GM21576 (cell line): ENCODE results near the gene LOXL1.

Source experiments
- ATAC-seq: cut with Tn5 transposase; IDR thresholded peaks from one replicate; pipeline ENCODE4 v1.9.1; 2021; ENCODE audit warnings: mild to moderate bottlenecking, moderate library complexity; ENCODE audit not compliant: unreplicated experiment

Gene LOXL1, protein sequence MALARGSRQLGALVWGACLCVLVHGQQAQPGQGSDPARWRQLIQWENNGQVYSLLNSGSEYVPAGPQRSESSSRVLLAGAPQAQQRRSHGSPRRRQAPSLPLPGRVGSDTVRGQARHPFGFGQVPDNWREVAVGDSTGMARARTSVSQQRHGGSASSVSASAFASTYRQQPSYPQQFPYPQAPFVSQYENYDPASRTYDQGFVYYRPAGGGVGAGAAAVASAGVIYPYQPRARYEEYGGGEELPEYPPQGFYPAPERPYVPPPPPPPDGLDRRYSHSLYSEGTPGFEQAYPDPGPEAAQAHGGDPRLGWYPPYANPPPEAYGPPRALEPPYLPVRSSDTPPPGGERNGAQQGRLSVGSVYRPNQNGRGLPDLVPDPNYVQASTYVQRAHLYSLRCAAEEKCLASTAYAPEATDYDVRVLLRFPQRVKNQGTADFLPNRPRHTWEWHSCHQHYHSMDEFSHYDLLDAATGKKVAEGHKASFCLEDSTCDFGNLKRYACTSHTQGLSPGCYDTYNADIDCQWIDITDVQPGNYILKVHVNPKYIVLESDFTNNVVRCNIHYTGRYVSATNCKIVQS

DNA sequence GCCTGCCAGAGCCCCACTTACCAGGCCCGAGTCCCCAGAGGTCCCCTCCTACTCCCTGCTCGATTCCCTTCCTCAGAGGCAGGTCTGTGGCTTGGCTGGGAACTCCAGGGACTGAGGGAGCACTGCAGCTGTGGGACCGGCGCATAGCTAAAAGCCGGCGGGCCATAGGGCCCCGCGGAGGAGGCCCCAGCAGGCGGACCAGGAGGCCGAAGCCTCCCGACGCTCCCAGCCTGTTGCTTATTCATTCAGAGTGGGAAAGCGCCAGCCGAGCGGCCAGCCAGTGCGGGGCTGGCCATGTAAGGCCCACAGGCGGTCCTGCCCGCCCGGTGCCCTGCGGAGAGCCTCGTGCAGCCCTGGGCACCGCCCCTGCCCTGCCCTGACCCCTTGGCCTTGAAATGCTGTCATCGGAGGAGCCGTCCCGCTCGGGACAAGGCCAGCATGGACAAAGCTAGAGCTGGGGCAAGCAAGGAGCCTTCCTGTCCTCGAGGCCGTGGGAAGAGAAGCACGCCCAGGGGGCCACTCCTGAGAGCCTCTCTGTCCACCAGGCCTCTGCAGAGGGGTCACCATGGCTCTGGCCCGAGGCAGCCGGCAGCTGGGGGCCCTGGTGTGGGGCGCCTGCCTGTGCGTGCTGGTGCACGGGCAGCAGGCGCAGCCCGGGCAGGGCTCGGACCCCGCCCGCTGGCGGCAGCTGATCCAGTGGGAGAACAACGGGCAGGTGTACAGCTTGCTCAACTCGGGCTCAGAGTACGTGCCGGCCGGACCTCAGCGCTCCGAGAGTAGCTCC lies at the start of gene LOXL1:
Gene LOXL1, plus strand, starts transcription at position 244 of the 784 bp plus-strand sequence. Its CDS starts 322 bp downstream, at position 566.
- ATAC-seq = no peak

DNA sequence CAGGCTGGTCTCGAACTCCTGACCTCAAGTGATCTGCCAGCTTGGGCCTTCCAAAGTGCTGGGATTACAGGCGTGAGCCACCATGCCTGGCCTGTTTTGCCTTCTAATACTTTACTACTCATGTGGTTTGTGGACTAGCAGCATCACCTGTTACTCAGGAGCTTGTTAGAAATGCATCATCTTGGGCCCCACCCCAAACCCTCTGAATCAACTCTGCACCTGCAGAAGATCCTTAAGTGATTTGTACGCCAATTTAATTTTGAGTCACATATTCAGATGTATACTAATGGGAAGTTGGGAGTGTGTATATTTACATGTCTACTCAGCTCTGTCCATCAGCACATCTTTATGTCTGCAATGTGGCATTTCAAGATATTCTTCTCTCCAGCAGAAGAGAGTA lies 46.8 kb upstream of the LOXL1 start:
- ATAC-seq = no peak

DNA sequence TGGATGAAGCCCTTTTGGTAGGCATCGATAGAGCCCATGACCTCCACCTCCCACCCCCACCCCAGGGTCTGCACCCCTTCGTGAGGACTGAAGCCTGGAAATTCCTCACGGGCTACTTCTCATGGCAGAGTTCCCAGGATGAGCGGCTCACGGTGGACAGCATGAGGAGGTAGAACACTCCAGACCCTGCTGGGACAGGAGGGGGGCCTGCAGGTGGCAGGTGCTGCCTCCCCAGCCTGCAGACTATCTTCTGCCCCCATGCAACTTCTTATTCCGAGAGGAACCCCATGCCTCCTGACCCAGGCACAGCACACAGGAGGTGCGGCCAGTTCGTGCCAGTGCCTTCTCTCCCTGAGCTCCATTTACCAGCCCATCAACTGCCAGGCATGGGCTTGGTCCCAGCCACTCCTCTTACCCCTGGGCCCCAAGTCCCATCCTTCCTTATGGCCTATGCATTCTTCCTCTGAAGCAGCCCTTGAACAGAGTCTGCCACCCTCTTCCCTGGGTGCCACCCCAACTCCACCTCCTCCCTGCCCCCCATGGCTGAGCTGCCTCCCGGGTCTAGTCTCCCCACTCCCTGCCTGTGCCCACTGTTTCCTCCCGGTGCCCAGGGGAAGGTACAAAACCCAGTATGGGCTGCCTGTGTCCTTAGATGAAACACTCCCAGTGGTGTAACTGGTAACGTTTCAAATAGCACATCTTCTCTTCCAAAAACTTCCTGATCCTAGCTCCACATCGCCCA lies 44.5 kb upstream of the LOXL1 start:
- ATAC-seq = no peak

DNA sequence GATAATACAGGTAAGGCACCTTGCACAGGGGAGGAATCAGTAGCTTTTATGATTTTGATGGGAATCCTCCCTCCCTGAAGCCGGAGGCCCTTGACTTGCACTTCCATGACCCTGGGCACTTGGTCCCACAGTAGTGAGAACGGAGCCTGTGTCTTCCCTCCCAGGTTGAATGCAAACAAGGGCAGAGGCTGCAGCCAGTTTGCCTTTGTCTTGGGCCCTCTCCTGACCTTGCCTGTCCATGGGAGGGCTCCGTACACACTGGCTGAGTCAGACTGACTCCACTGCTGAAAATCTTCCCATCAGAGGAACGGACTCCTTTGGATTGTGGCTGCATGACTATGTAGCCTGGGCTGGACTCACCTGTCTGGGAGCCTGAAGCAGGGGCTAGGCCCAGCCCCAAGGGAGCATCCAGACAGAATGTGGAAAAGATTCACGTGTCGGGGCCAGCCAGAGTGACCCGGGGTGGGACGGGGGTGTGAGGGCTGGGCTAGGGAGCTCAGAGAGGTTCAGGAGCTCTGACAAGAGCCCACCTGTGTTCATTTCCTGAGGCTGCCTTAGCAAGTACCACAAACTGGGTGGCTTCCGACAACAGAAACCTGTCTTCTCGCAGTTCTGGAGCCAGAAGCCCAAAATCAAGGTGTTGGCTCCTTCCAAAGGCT lies 43.4 kb upstream of the LOXL1 start:
- ATAC-seq = no peak

DNA sequence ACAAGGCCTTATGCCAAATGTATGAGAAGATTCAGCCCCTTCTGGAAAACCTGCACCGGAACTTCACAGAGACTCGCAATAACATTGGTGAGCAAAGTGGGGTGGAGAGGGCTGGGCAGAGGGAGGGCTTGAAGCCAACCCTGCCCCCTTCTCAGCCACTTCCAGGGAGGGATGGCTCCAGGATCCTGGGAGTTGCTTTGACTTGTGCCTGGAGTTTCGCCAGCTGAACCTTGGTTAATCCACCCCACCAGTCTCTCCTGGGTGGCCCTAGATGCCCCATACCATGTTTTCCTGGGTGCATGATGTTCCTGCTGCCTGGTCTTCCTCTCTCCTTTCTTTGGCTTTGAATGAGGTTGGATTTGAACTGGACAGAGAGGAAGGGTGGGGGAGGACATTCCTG lies 42.1 kb upstream of the LOXL1 start:
- no peak for ATAC-seq

DNA sequence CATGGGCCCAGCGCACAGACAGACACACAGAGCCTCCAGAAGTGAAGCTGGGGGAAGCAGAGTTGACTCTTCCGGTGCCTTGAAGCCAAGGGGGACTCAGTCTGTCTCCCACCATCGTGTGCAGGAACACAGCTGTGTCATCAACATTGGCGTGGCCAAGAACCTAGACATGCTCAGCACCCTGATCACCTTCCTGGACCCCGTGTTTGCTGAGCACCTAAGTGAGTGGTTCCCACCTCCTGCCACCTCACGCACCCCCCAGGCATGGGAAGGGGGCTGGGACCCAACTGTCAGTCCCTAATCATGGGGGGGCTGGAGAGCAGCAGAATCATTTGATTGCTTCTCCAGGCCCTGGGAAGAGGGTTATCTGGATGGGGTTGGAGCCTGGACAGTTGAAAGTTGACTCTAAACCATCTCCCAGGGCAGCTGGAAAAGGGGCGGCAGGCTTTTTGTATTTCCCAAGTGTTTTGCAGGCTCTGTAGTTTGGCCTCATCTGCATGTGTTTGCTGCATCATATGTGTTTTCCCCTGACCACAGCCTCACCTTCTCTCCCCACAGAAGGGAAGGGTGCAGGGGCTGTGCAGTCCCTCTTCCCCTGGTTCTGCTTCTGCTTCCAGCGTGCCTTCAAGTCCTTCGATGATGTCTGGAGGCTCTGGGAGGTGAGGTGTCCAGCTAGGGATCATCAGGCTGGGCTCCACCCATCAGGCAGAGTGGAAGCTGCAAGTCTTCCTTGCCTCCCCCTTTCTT lies 40.1 kb upstream of the LOXL1 start:
- ATAC-seq = no peak

DNA sequence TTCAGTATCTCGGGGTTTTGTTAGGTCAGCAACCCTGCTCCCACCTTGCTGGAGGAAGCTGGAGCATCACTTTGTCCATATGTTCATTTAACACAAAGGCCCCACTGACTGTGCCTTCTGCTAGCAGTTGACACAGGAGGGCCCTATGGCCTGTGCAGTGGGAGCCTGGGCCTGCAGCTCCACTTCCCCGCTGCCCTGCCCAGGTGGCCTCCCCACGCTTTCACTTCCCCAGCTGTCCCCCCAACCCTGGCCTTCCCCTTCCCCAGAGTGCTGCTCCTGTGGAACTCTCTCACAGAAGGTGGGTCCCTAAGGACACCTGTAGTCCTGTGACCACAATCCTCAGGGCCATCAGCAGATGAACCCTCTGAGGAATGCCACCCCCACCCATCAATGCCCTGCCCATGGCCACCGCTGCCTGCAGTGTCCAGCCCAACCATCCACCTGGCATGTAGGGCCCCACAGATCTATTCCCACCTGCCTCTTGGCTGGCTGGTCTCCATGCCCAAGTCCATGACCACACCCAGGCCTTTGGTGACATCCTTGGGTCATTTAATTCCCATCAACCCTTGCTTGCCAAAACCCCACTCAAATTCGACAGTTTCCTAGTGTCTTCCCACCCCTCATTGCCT lies 39.4 kb upstream of the LOXL1 start:
- ATAC-seq = no peak

DNA sequence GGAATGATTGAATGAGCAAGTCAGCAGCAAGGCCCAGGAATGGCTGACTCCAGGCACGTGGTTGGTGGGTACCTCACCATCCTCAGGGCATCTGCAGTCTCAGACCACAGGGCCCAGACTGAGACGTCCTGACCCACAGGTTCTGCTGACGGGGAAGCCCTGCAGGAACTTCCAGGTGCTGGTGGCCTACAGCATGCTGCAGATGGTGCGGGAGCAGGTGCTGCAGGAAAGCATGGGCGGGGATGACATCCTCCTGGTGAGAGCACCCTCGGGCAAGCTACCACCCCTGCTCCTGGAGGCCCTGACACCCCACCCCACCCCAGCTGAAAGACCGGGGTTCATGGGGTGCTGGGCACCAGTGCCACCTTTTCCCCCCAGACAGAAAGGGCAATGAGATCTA lies 38.8 kb upstream of the LOXL1 start:
- ATAC-seq = no peak

DNA sequence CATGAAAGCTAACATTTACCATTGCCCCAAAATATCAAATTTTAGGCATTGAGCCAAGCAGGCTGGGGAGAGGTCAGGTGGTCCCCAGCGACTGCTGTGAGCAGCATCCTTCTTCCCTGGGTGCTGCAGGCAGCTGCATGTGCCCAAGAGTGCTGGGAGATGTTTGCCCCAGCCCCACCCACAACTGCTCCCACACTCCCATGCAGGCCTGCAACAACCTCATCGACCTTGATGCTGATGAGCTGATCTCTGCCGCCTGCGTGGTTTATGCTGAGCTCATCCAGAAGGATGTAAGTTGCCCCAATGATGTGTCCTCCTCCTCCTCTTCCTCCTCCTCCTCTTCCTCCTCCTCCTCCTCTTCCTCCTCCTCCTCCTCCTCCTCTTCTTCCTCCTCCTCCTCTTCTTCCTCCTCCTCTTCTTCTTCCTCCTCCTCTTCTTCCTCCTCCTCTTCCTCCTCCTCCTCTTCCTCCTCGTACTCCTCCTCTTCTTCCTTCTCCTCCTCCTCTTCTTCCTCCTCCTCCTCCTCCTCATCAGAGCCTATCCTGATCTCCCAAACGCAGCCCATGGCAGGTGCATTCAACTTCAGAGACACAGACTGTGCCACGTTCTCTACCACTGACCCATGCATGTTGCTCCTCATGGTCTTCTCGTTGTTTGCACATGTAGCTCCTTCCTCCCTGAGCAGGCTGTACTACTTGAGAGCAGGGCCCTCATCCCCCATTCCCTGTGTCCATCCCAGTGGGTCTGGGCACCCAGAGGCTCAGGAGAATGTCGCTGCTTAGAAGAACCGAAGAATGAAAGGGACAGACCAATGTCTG lies 37.8 kb upstream of the LOXL1 start:
- no peak for ATAC-seq

DNA sequence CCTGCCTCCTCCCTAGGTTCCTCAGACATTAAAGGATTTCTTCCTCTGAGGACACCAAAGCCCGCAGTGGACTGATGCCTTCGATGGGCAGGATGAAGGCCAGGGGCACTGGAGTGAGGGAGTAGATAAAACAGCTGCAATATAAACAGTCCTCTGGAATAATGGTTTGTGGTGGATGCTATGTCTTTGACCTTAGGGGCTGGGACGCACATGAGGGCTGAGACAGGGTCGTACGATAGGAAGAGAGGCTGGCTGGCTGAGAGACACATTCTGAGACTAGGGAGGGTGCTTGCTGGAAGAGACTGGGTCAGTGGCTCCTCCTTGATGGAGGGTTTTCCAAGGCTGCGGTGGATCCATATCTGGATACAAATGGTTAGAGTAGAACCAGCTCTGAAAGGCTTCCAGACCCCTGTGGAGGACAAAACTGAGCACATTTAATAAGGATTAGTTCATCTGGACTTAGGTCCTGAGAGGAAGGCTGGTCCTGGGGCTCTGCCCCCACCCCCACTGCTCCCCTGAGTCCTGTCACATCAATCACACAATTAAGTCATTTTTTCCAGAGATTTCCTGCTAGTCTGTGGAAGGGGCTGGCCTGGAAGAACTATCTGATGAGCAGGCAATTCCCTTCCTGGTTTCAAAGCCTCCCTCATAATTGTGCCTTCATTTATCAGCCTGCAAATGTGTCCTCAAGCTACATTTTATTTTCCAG lies 37.1 kb upstream of the LOXL1 start:
- ATAC-seq = no peak

DNA sequence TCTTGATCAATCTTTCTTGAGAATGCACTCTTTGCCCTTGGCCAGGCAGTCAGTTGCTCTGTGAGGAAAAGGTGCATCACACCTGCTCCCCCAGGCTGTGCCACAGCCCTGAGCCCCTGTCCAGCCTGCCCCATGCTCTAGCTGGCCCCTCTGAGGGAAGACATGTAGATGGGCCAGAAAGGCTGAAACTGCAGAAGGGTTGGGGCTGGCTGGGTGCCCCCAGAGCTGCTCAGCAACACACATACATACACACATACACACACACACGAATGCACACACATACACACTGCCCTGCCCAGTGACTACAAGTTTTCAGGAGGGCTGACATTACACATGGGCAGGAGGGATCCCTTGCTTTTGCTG lies 36.5 kb upstream of the LOXL1 start:
- no peak for ATAC-seq

DNA sequence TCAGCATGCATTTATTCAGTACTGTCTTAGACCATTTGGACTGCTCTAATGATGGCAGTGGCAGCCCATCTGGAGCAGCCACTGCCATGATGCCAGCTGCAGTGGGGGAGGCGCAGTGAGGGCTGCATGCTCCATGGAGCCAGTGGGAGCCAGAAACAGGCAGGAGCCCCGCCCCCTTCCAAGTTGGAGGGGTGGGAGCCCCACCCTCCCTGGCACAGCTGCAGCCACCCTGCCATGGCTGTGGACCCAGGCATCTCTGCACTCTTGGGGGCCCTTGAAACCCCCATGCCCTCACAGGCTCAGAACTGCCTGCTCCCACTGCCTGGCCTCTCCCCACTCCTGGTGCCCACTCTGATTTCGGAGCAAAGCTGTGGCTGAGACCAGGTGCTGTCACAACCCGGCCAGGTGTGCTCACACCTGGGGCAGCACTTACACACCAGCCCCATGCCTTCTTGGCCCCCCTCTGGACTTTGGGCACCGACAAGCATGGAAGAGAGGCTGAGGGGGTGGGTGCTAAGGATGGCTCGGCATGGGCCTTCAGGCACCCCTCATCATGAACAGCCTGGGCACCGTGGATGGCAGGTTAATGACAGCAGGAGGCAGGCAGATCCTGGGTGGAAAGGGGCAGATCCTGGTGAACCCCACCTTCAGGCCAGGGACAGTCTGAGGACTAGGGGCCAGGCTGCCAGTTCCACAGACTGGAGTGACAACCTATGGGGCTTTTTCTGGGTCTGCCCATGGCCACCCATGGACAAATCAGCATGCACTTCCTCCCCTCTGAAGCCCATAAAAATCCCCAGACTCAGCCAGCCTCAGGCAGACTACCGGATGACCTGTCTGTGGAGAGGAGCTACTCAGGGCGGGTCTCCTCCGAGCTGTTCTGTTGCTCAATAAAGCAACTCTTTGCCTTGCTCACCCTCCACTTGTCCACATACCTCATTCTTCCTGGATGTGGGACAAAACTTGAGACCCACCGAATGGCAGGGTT lies 34.6 kb upstream of the LOXL1 start:
- ATAC-seq = no peak

DNA sequence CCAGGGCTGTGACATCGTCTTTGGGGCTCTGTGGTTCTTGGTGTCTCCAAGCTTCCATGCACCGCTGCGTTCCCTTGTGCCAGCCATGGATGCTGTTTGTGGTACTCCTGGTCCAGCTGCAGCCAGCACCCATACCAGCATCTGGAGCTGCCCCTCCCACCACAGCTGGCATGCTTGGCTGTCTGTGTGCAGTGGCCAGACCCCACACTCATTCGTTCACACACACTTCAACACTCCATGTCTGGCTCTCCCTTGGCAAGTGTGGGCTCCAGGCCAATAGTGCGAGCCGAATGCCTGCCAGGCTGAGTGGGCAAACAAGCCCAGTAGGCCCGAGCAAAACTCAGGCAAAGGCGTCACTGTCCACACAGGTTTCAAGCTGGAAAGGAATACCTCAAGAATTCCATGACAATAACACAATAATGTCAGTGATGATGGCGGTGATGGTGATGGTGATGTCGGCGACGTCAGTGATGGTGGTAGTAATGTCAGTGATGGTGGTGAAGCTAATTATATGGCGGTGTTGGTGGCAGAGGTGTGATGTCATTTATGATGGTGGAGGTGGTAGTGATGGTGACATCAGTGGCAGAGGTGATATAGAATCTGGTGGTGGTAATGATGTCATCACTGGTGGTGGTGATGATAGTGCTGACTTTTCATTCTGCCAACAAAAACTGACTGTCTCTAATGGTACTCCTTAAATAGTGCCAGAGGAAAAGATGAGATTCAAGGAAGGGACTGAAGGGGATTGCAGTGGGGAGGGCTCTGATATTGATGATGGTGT lies 33.6 kb upstream of the LOXL1 start:
- ATAC-seq = no peak

DNA sequence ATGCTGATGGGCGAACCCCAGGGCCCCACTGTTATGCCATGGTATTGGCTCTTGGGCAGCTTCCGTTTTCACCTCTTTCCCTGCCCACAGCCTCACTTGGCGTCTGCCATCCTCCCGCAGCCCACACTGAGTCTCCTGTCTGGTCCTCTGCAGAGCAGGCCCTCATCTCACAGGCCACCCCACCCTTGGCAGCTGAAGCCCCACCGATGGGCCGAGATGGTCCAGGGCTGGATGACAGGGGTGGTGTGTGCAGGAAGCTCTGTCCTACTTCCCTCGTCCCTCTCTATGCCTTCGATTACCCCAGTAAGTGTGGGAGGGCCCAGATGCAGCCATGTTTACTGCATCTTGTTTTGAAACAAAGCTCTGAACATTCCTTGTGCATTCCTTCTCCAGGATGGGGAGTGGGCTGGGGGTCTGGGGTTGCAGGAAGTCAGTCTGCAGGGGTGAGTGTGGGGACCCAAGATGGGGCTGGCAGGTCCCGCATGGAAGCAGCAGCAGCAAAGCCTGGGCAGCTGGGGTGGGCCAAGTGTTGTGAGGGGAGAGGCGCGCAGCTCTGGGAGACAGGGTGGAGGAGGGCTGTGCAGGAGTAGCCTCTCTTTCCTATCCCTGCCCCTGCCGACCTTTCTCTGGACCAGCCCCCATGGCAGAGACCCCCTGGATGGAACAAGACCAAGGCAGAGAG lies 32.0 kb upstream of the LOXL1 start:
- ATAC-seq = no peak

DNA sequence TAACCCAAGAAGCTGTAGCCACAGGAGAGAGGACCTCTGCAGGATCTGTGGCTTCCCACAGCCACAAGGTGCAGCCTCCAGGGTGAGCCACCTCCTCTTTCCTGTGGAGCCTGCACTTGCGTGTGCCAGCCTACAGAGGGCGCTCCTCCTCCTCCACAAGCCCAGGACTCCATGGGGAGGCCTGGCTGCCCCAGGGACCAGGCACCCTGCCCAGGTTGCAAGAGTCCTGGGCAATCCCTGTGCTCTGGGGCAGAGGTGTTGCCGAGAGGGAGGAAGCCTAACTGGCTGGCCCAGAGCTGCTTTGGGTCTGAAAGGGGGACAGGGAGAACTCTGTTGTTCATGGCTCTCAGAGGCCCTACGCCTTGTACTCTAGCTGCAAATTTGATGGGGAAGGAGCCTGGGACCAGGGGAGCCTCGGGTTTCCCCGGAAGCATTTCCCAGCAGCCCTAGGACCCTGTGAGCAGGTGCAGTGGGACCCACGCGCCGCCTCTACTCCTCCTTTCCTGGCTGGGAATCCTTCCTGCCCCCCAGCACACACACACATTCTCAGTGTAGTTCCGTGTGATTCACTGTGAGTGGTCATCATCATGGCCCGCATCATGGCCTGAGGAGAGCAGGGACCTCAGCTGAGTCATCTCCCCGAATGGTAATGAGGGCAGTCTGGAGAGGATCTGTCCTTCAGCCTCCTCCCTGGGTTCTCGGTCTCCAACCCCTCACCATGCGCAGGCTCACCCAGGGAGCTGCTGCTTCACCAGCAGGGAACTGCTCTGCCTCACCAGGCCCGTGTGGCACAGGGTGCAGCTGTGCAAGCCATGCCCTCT lies 28.6 kb upstream of the LOXL1 start:
- no peak for ATAC-seq
